ENCODE data around the gene ANKZF1. TPM values are rescaled to one million over a fixed set of nuclear protein-coding genes. Genes with fewer than 3 reads are reported as not detected.
"Not testable (repeated sequence)": the region's sequence is repeated elsewhere in the genome, so short reads cannot be mapped to it uniquely, and the experiment has no call there.

The ANKZF1 gene
- total RNA-seq, 4 donors from 2014 or later, result 38.6 to 252 (median 61.7) TPM

- Histone ChIP-seq H3K27ac (no peak overlapping the region), H3K4me1 (no peaks in the 10 kb centered on the region), H3K4me3 (no peak overlapping the region), H3K9me3 (no peaks in the 10 kb centered on the region), H3K36me3 (no peaks in the 10 kb centered on the region), H3K27me3 (peaks cover 5% of the 10 kb centered on the region)
- WGBS, result 81% methylated on average over 12 of the region's 12 CpGs
- peak in 1 of 2 donors; percentile 35 for DNase-seq (ENCODE audit: low spot score in 2 of 2)
- TF ChIP-seq EP300 (IDR thresholded peaks at IDR 0.05) (no peak), POLR2AphosphoS5 (IDR thresholded peaks at IDR 0.05) (no peak), POLR2A (IDR thresholded peaks at IDR 0.05) (no peak), CTCF (IDR thresholded peaks at IDR 0.05) (no peak)
Measured at GRCh38 chr2:219199470-219200211, 30.0 kb upstream of the ANKZF1 start.

GRCh38 chr2:219200502-219201326, 28.9 kb upstream of the ANKZF1 start:
- H3K9me3 ChIP-seq, H3K4me1 ChIP-seq, H3K27ac ChIP-seq, H3K27me3 ChIP-seq, H3K36me3 ChIP-seq, H3K4me3 ChIP-seq: not testable (repeated sequence)
- WGBS, result 79% methylated on average over 25 of the region's 26 CpGs
- peak in 1 of 2 donors; percentile 30 for DNase-seq (ENCODE audit: low spot score in 2 of 2)

GRCh38 chr2:219201331-219201730, 28.3 kb upstream of the ANKZF1 start:
- H3K27me3 ChIP-seq, H3K27ac ChIP-seq, H3K4me1 ChIP-seq, H3K36me3 ChIP-seq, H3K4me3 ChIP-seq, H3K9me3 ChIP-seq: not testable (repeated sequence)
- WGBS, result 89% methylated on average over 6 of the region's 21 CpGs
- DNase-seq (ENCODE audit: low spot score in 2 of 2), result peak in 1 of 2 donors; percentile 24

- peak in 1 of 2 donors; percentile 22 for DNase-seq (ENCODE audit: low spot score in 2 of 2)
- no peak overlapping the region for H3K27ac ChIP-seq
- H3K36me3 ChIP-seq, result peaks cover 15% of the 10 kb centered on the region
- TF ChIP-seq EP300 (IDR thresholded peaks at IDR 0.05) (no peak), POLR2AphosphoS5 (IDR thresholded peaks at IDR 0.05) (no peak), POLR2A (IDR thresholded peaks at IDR 0.05) (no peak), CTCF (IDR thresholded peaks at IDR 0.05) (no peak)
- WGBS, result 85% methylated on average over 7 of the region's 7 CpGs
- no peaks in the 10 kb centered on the region for H3K27me3 ChIP-seq
- no peaks in the 10 kb centered on the region for H3K9me3 ChIP-seq
- peaks cover 26% of the 10 kb centered on the region for H3K4me1 ChIP-seq
- H3K4me3 ChIP-seq, result no peak overlapping the region
Measured at GRCh38 chr2:219204425-219205164, 25.0 kb upstream of the ANKZF1 start.

GRCh38 chr2:219205165-219205538, 24.5 kb upstream of the ANKZF1 start:
- WGBS, result 80% methylated on average over 5 of the region's 5 CpGs
- H3K4me3 ChIP-seq, result no peak overlapping the region
- H3K9me3 ChIP-seq, result no peaks in the 10 kb centered on the region
- peaks cover 21% of the 10 kb centered on the region for H3K36me3 ChIP-seq
- TF ChIP-seq EP300 (IDR thresholded peaks at IDR 0.05), result no peak
- no peak for TF ChIP-seq POLR2A (IDR thresholded peaks at IDR 0.05)
- no peak for TF ChIP-seq CTCF (IDR thresholded peaks at IDR 0.05)
- no peak for TF ChIP-seq POLR2AphosphoS5 (IDR thresholded peaks at IDR 0.05)
- H3K4me1 ChIP-seq, result peaks cover 26% of the 10 kb centered on the region
- no peaks in the 10 kb centered on the region for H3K27me3 ChIP-seq
- peak in 1 of 2 donors; percentile 17 for DNase-seq (ENCODE audit: low spot score in 2 of 2)
- H3K27ac ChIP-seq, result no peak overlapping the region

- DNase-seq (ENCODE audit: low spot score in 2 of 2), result peak in 1 of 2 donors; percentile 46
- H3K4me1 ChIP-seq, result peaks cover 26% of the 10 kb centered on the region
- peaks cover 29% of the 10 kb centered on the region for H3K36me3 ChIP-seq
- H3K9me3 ChIP-seq, result no peaks in the 10 kb centered on the region
- H3K4me3 ChIP-seq, result peak overlapping the region; percentile 88
- TF ChIP-seq POLR2A (IDR thresholded peaks at IDR 0.05) (no peak), POLR2AphosphoS5 (IDR thresholded peaks at IDR 0.05) (no peak), EP300 (IDR thresholded peaks at IDR 0.05) (no peak)
- no peaks in the 10 kb centered on the region for H3K27me3 ChIP-seq
- WGBS, result 15% methylated on average over 7 of the region's 7 CpGs
- H3K27ac ChIP-seq, result peak overlapping the region; percentile 94
Measured at GRCh38 chr2:219205981-219206327, 23.7 kb upstream of the ANKZF1 start.

Measured in suprapubic skin (tissue), 4 donors.